Heart left ventricle (tissue), 16 donors: ENCODE measurements around the gene SMAD9. TPM values are rescaled to one million over a fixed set of nuclear protein-coding genes. Genes with fewer than 3 reads are reported as not detected.

Experiments
- ATAC-seq, 4 donors: fragments of 200-7000 bp; cut with Tn5 transposase; one replicate each; pipeline ENCODE4 v1.9.1; 2020 to 2022; ENCODE audit warnings: moderate library complexity in 4 of 4, mild to moderate bottlenecking in 3 of 4, moderate number of reproducible peaks in 1 of 4
- DNase-seq, 5 donors: peaks; one replicate each; pipeline ENCODE4 v3.0.0-alpha.2; 2020
- H3K27ac ChIP-seq, 12 donors: fragments of 200-600 bp; sonication (generic) in 4 of 12; one replicate each; pipeline versions ENCODE4 v1.5.0 to v1.8.0; 2016 to 2022; ENCODE audit warnings: mild to moderate bottlenecking in 2 of 12
- H3K27me3 ChIP-seq, 9 donors: fragments of 200-600 bp; sonication (generic) in 2 of 9; one replicate each; pipeline versions ENCODE4 v1.5.1 to v1.8.0; 2016 to 2022; ENCODE audit warnings: mild to moderate bottlenecking in 3 of 9
- H3K36me3 ChIP-seq, 9 donors: fragments of 200-600 bp; sonication (generic) in 2 of 9; one replicate each; pipeline versions ENCODE4 v1.5.0 to v1.8.0; 2018 to 2022; ENCODE audit warnings: mild to moderate bottlenecking in 2 of 9
- H3K4me1 ChIP-seq, 12 donors: fragments of 200-600 bp; sonication (generic) in 4 of 12; one replicate each; pipeline versions ENCODE4 v1.5.0 to v1.8.0; 2016 to 2022; ENCODE audit warnings: mild to moderate bottlenecking in 3 of 12
- H3K4me3 ChIP-seq, 12 donors: fragments of 200-600 bp; sonication (generic) in 4 of 12; one replicate each; pipeline versions ENCODE4 v1.5.0 to v1.8.0; 2017 to 2022; ENCODE audit warnings: mild to moderate bottlenecking in 9 of 12, moderate library complexity in 4 of 12
- H3K9me3 ChIP-seq, 12 donors: fragments of 200-600 bp; sonication (generic) in 4 of 12; one replicate each; pipeline versions ENCODE4 v1.5.0 to v1.8.0; 2016 to 2022; ENCODE audit warnings: mild to moderate bottlenecking in 1 of 12
- POLR2A ChIP-seq, 2 donors: fragments of 450-650 bp; IDR thresholded peaks; one replicate each; pipeline ENCODE4 v1.6.1; 2017; ENCODE audit warnings: antibody characterized with exemption in 2 of 2, mild to moderate bottlenecking in 2 of 2, moderate library complexity in 2 of 2
- WGBS, 4 donors: extraction: QIAGEN DNeasy Blood & Tissue Kit in 2 of 4; methylation state at CpG; one replicate each; pipeline versions ENCODE4 v1.1.5 to v1.1.7; 2013 to 2018; 5-methylcytosine and 5-hydroxymethylcytosine counted together
- intact Hi-C, 10 donors: fragments of 100-400 bp; cut with DNase I; formaldehyde crosslinking; loops; one replicate each; pipeline versions ENCODE4 v1.11.1 to v1.14.2; 2022
- polyA plus RNA-seq, 2 donors: library from polyadenylated mRNA; stranded (reverse); fragments of 200-250 nt; gene quantifications; one replicate each; pipeline ENCODE4 v1.2.3, GENCODE V29; 2013
- total RNA-seq, 9 donors: library from RNA; depleted of rRNA in 2 of 9; stranded (reverse); fragments of >200 nt in 2 of 9; fragmentation: NEBNext Ultra II Directional in 3 of 9; extraction: Animal tissue kit (Norgen Biotek cat#: 25700) in 3 of 9; gene quantifications; one replicate each; pipeline versions ENCODE4 v1.1.0 to v1.2.4, GENCODE V29; 2016 to 2023
- TF ChIP-seq, protein P1 (sequence below), 12 donors: fragments of 200-600 bp; sonication (generic) in 4 of 12; IDR thresholded peaks; one replicate each; pipeline versions ENCODE4 v1.5.0 to v1.8.0; 2018 to 2022; ENCODE audit warnings: antibody characterized with exemption in 12 of 12, mild to moderate bottlenecking in 5 of 12
- donor health status: ischemic (EF 13 %, LVEDD 7.1; RV severe dilation, severe dysfunction).
- donor health status: healthy with polysubstance abuse.
- donor health status: DM: no; HTN: yes; CAD: no.
- donor health status: DM: no; HTN: no; CAD: no.
- donor health status: ischemic (EF 25% LVEDD 6.9; RV normal size, moderate dysfunction).
- donor health status: ischemic (EF 25% LVEDD 5.7; RV mildly dilated, moderate dysfunction).
- donor health status: healthy.
- donor health status: DM: yes; HTN: yes; CAD: no.
- donor health status: ischemic (EF 35%, LVEDD 5.7; RV mildly dilated, moderate dysfunction).
- donor health status: nonischemic (EF 11% LVEDD 7.7; RV severe dilation, severe dysfunction).
- donor health status: DM: yes; HTN: yes; CAD: no.
- donor health status: PGD.
- donor health status: ischemic (EF 29% LVEDD 5.4; RV normal size, mild dysfunction).
- donor health status: nonischemic (EF 23%, LVEDD 6.1; RV moderate dilation, normal function).

The SMAD9 gene
- total and polyA plus RNA-seq, 11 donors: 0.91 to 10.4 (median 4.6) TPM

DNA sequence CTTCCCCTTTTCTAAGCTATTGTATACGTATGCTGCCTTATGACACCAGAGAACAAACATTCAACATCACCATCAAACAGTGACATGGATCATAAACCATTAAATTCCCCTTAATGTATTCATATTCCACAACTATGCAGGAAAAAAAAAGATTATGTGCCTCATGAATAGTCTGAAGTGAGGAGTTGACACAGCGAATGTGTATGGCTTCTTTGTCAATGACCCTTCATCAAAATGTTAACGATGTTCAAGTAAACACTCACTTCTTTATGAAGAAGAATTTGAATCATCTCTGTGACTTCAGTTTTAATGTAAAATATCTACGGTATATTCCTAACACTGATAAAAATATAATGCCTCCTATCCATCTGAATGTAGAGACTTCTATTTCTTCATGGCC is 44.6 kb downstream of the SMAD9 start:
- Histone ChIP-seq H3K36me3 (peaks cover 0 to 63% (median 16%) of the 10 kb centered on the region in 9 donors), H3K27me3 (no peaks in the 10 kb centered on the region), H3K9me3 (no peaks in the 10 kb centered on the region), H3K27ac (no peak overlapping the region), H3K4me3 (no peak overlapping the region), H3K4me1 (peaks cover 0 to 3% (median 0%) of the 10 kb centered on the region in 12 donors)
- intact Hi-C loops: no loop called here
- no peak for DNase-seq
- WGBS, 4 donors: 91 to 96% (median 92%) methylated on average over 4 of the region's 4 CpGs
- ATAC-seq: no peak
- no peak for TF ChIP-seq POLR2A (IDR thresholded peaks at IDR 0.05)
- TF ChIP-seq, protein P1, sequence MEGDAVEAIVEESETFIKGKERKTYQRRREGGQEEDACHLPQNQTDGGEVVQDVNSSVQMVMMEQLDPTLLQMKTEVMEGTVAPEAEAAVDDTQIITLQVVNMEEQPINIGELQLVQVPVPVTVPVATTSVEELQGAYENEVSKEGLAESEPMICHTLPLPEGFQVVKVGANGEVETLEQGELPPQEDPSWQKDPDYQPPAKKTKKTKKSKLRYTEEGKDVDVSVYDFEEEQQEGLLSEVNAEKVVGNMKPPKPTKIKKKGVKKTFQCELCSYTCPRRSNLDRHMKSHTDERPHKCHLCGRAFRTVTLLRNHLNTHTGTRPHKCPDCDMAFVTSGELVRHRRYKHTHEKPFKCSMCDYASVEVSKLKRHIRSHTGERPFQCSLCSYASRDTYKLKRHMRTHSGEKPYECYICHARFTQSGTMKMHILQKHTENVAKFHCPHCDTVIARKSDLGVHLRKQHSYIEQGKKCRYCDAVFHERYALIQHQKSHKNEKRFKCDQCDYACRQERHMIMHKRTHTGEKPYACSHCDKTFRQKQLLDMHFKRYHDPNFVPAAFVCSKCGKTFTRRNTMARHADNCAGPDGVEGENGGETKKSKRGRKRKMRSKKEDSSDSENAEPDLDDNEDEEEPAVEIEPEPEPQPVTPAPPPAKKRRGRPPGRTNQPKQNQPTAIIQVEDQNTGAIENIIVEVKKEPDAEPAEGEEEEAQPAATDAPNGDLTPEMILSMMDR (IDR thresholded peaks at IDR 0.05): no peak

DNA sequence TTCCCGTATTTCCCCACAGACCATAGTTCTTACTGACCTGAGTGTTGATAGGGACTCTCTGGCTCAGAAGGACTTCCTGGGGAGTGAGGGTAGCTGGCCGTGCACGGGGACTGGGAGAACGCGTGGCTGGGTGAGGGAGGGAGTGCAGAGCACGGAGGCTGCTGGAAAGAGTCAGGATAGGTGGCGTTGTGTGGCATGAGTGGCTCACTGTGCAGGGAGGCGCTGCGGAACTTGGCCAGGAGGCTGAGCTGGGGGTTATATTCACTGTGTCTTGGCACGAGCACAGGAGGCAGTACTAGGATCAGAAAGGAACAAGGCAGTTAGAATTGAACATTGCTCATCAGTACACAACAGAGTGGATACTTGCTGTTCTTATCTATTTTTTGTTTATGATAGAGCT is 47.4 kb downstream of the SMAD9 start:
- intact Hi-C loops: no loop called here
- no peak overlapping the region for H3K4me3 ChIP-seq
- no peaks in the 10 kb centered on the region for H3K27me3 ChIP-seq
- peak; percentile 74 to 86 (median 82) for ATAC-seq
- TF ChIP-seq, protein P1 (IDR thresholded peaks at IDR 0.05): no peak
- no peak for TF ChIP-seq POLR2A (IDR thresholded peaks at IDR 0.05)
- no peak overlapping the region for H3K27ac ChIP-seq
- no peaks in the 10 kb centered on the region for H3K9me3 ChIP-seq
- H3K36me3 ChIP-seq: peaks cover 0 to 68% (median 9%) of the 10 kb centered on the region in 9 donors
- no peaks in the 10 kb centered on the region for H3K4me1 ChIP-seq
- 60 to 79% (median 75%) methylated on average over 10 of the region's 10 CpGs for WGBS, 4 donors
- DNase-seq: peak in 2 of 5 donors; percentile 28 to 50

DNA sequence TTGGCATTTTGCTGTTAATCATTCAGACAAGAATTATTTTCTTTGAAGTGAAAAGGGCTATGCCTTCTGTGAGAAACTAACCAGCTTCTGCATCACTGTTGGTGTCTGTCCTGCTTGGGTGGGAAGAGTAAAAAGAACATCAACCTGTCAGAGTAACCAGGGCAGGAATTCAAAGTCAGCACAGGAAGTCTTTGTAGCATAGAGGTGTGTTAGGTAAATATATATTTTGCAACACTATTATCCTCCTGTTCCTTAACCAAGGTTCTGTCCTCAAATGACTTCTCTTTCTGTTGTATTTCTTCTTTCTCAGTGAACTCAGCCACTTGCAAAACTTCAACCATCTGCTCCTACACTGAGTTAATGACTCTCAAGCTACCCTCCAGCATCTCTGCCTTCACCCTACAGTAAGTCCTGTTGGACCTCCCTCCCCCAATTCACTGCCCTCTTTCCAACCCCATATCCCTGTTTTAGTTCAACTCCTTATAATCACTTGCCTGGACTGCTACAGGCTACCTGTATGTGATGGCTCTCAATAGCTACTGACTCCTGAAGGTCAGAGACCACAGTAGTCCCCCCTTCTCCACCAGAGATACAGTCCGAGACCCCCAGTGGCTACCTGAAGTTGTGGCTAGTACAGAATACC is 49.9 kb downstream of the SMAD9 start:
- no peak for DNase-seq
- Histone ChIP-seq H3K9me3 (no peaks in the 10 kb centered on the region), H3K4me1 (no peaks in the 10 kb centered on the region), H3K27me3 (no peaks in the 10 kb centered on the region), H3K4me3 (no peak overlapping the region), H3K27ac (no peak overlapping the region), H3K36me3 (peaks cover 0 to 86% (median 9%) of the 10 kb centered on the region in 9 donors)
- no peak for TF ChIP-seq POLR2A (IDR thresholded peaks at IDR 0.05)
- TF ChIP-seq, protein P1 (IDR thresholded peaks at IDR 0.05): no peak
- ATAC-seq: no peak
- intact Hi-C loops: loop anchor here in 1 of 10 donors (2.0 kb wide), 1 partner anchor 77 kb away; no protein-coding TSS in a partner anchor
- 95 to 100% (median 98%) methylated on average over 1 of the region's 1 CpG for WGBS, 4 donors

- Histone ChIP-seq H3K27me3 (no peaks in the 10 kb centered on the region), H3K36me3 (peaks cover 0 to 82% (median 5%) of the 10 kb centered on the region in 9 donors), H3K4me3 (no peak overlapping the region), H3K9me3 (no peaks in the 10 kb centered on the region), H3K4me1 (peaks cover 0 to 14% (median 0%) of the 10 kb centered on the region in 12 donors), H3K27ac (no peak overlapping the region)
- no peak for TF ChIP-seq POLR2A (IDR thresholded peaks at IDR 0.05)
- TF ChIP-seq, protein P1 (IDR thresholded peaks at IDR 0.05): no peak
- no peak for ATAC-seq
- intact Hi-C loops: loop anchor here in 1 of 10 donors (10.0 kb wide), 1 partner anchor 49 kb away; no protein-coding TSS in a partner anchor
- no peak for DNase-seq
These were observed 53.8 kb downstream of the SMAD9 start for GRCh38 chr13:36866232-36866631.
